Kidney tubule cell (primary cell): Measurements from ENCODE around the gene LTBP1.
A peak's percentile ranks its signal among the peaks of the same experiment; 100 is the strongest.

Experiments used
- DNase-seq: peaks from one replicate; pipeline ENCODE4 v3.0.0-alpha.2; 2018; ENCODE audit warnings: low spot score

The LTBP1 gene

GRCh38 chr2:33077311-33077710 lies 130.6 kb downstream of the LTBP1 start:
- DNase-seq: no peak

- DNase-seq: peak; percentile 21
These were observed 131.1 kb downstream of the LTBP1 start for GRCh38 chr2:33077844-33078243.

GRCh38 chr2:33081691-33082090 lies 134.9 kb downstream of the LTBP1 start:
- no peak for DNase-seq

- DNase-seq: no peak
These were observed 137.1 kb downstream of the LTBP1 start for GRCh38 chr2:33083699-33084387.

- DNase-seq: no peak
These were observed 137.7 kb downstream of the LTBP1 start for GRCh38 chr2:33084433-33084832.

- DNase-seq: no peak
These were observed 138.9 kb downstream of the LTBP1 start for GRCh38 chr2:33085646-33086045.

GRCh38 chr2:33086400-33087015 lies 139.8 kb downstream of the LTBP1 start:
- no peak for DNase-seq

- DNase-seq: no peak
These were observed 143.9 kb downstream of the LTBP1 start for GRCh38 chr2:33090553-33091134.

GRCh38 chr2:33091541-33092123 lies 144.9 kb downstream of the LTBP1 start:
- no peak for DNase-seq

GRCh38 chr2:33093283-33093993 lies 146.7 kb downstream of the LTBP1 start:
- DNase-seq: no peak

- no peak for DNase-seq
These were observed 147.6 kb downstream of the LTBP1 start for GRCh38 chr2:33094303-33094702.

- DNase-seq: no peak
These were observed 153.2 kb downstream of the LTBP1 start for GRCh38 chr2:33099989-33100388.

GRCh38 chr2:33100921-33101320 lies 154.2 kb downstream of the LTBP1 start:
- no peak for DNase-seq

GRCh38 chr2:33104052-33104623 lies 157.4 kb downstream of the LTBP1 start:
- no peak for DNase-seq

GRCh38 chr2:33104726-33105125 lies 158.0 kb downstream of the LTBP1 start:
- no peak for DNase-seq

- no peak for DNase-seq
These were observed 159.4 kb downstream of the LTBP1 start for GRCh38 chr2:33106115-33106514.

- DNase-seq: peak; percentile 17
These were observed 161.1 kb downstream of the LTBP1 start for GRCh38 chr2:33107690-33108482.

GRCh38 chr2:33108483-33109443 lies 162.0 kb downstream of the LTBP1 start:
- DNase-seq: peak; percentile 54

- DNase-seq: no peak
These were observed 163.7 kb downstream of the LTBP1 start for GRCh38 chr2:33110461-33110860.

- DNase-seq: no peak
These were observed 164.3 kb downstream of the LTBP1 start for GRCh38 chr2:33111002-33111446.
